HUES64 (cell line): ENCODE results near the gene RCSD1.

Experiments used
- H3K27ac ChIP-seq: 2 replicates; pipeline ENCODE4 v1.7.0; 2013; ENCODE audit warnings: low read depth, low read length, inconsistent platforms
- H3K27me3 ChIP-seq: 2 replicates; pipeline ENCODE4 v1.6.1; 2013; ENCODE audit warnings: mild to moderate bottlenecking, low read length; ENCODE audit not compliant: insufficient read depth
- H3K36me3 ChIP-seq: 2 replicates; pipeline ENCODE4 v1.6.1; 2013; ENCODE audit warnings: mild to moderate bottlenecking, low read length; ENCODE audit not compliant: insufficient read depth
- H3K4me1 ChIP-seq: 2 replicates; pipeline ENCODE4 v1.6.1; 2013; ENCODE audit warnings: mild to moderate bottlenecking, low read length, moderate library complexity; ENCODE audit not compliant: insufficient read depth
- H3K4me3 ChIP-seq: 2 replicates; pipeline ENCODE4 v1.5.1; 2013; ENCODE audit warnings: mild to moderate bottlenecking, low read length, moderate library complexity
- H3K9ac ChIP-seq: 2 replicates; pipeline ENCODE4 v1.6.1; 2013; ENCODE audit warnings: mild to moderate bottlenecking, low read depth, low read length
- H3K9me3 ChIP-seq: 2 replicates; pipeline ENCODE4 v1.6.1; 2013; ENCODE audit warnings: low read depth, low read length; ENCODE audit not compliant: insufficient read depth
- WGBS: fragments of 150-250, 120-280 bp; methylation state at CpG from one replicate; pipeline ENCODE4 v1.1.7; 2013; ENCODE audit warnings: missing lambda C conversion rate; 5-methylcytosine and 5-hydroxymethylcytosine counted together

Gene RCSD1

DNA sequence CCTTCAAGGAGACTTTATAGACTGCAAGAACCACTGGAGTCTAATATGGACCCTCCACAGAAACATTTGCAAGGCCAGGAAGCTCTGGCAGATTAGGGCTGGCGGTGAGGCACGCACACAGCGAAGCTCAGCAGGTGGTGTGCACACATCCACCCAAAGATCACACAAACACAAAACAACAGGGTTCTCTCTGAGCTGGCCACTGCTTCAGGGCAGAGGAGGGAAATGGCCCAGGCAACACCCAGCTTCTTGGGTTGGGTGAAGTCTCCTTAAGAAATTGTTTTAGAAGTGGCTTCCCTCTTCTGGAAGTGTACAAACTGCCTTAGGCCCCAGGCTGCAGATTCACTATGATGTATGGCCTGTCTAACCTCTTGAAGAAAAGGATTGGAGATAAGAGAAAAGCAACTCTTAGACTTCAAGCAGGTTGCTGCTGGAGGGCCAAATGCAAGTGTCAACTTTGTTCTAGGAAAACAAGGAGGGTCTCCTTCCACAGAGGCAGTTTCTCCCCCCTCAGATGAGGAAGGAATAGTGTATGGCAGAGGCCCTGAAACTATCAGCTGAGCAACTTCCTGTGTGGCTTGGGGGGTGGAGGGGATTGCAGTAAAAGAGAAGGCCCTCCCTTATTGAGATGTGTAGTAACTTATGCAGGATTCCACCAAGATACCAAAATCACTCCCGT, 2.0 kb downstream of the RCSD1 start:
- Histone ChIP-seq H3K9me3 (no peaks in the 10 kb centered on the region), H3K4me1 (peaks cover 23% of the 10 kb centered on the region), H3K27me3 (peaks cover 93% of the 10 kb centered on the region), H3K27ac (no peak overlapping the region), H3K9ac (no peak overlapping the region), H3K4me3 (no peak overlapping the region), H3K36me3 (no peaks in the 10 kb centered on the region)
- 85% methylated on average over 4 of the region's 4 CpGs for WGBS

DNA sequence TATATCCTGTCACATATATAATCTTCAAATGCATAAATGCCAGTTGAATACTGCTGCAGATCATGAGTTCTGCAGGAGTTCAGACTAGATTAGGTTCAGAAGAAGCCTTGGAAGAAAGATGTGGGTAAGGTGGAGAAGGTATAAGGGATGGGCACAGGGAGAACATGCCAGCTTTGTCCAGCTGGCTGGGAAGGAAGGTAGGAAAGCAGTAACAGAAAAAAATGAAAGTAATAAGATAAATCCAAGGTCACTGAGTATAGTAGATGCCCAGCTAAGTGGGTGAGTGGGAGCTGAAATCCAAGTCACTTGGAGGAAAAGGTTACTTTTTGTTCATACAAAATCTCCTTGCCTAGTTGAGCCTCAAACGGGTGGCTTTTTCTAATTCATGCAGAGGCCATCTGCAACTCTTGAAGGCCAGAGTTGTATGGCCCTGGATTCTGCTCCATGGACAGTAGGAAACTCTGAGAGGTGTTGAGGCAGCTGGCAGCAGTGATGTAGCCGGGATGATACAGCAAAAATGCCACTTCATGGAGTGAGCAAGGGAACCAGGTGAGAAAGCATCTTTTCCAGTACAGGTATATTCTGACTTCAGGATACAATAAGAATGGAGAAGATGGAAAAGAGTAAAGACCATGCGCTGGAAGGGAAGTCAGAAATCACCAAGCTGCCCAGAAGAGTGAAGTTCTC, 3.4 kb downstream of the RCSD1 start:
- H3K27me3 ChIP-seq = peaks cover 82% of the 10 kb centered on the region
- no peak overlapping the region for H3K9ac ChIP-seq

DNA sequence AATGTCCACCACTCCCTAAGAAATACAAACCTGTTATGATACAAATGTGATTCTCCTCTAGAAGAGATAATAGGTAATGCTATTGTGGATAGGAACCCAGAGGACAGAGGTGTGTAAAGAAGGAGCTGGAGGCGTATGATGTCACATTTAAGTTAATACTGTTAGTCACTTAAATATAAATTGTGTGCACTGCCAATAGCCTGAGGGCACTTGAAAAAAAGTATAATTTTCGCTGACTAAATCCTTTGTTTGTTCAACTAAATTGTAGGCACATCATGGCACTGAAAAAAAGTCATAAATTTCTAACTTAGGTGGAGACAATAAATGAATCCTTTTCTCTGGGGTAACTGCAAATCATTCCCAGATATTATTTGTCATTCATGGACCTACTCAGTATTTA, 4.4 kb downstream of the RCSD1 start:
- Histone ChIP-seq H3K4me1 (peaks cover 23% of the 10 kb centered on the region), H3K36me3 (no peaks in the 10 kb centered on the region), H3K9me3 (no peaks in the 10 kb centered on the region), H3K4me3 (no peak overlapping the region), H3K9ac (no peak overlapping the region), H3K27ac (no peak overlapping the region), H3K27me3 (peaks cover 72% of the 10 kb centered on the region)
- WGBS = 100% methylated on average over 2 of the region's 2 CpGs

More for the DNA sequence above, 3.4 kb downstream of the RCSD1 start:
- Histone ChIP-seq H3K4me1 (peaks cover 23% of the 10 kb centered on the region), H3K36me3 (no peaks in the 10 kb centered on the region), H3K4me3 (no peak overlapping the region), H3K27ac (no peak overlapping the region), H3K9me3 (no peaks in the 10 kb centered on the region)
- 95% methylated on average over 3 of the region's 3 CpGs for WGBS

DNA sequence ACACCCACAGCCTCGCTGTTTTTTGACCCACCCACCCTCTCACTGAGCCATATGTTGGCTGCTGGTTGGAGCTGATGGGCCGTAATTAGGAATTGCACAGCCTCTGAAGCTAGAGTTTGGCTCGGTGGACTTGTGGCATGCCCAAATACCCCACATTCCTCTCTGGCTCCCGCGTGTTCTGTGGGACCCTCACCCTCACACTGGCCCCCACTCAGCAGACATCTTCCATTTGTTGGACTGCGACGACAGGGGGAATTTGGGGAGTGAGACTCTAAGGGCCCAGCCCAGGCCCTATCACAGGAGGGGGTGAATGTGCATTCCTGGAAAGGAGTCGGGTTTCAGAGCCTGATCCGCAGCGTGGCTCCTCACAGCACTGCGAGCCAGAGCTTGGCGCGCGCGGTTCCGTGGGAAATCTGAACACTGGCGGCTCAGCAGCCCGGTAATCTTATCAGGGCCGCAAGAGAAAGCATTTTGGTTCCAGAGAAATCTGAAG, 5.2 kb downstream of the RCSD1 start:
- H3K4me1 ChIP-seq = peaks cover 23% of the 10 kb centered on the region
- H3K36me3 ChIP-seq = no peaks in the 10 kb centered on the region
- H3K9me3 ChIP-seq = no peaks in the 10 kb centered on the region
- H3K27me3 ChIP-seq = peaks cover 64% of the 10 kb centered on the region
- peak overlapping the region; percentile 21; the same call in 1 of the 2 replicates for H3K4me3 ChIP-seq
- WGBS = 19% methylated on average over 19 of the region's 19 CpGs
- H3K27ac ChIP-seq = no peak overlapping the region
- no peak overlapping the region for H3K9ac ChIP-seq

DNA sequence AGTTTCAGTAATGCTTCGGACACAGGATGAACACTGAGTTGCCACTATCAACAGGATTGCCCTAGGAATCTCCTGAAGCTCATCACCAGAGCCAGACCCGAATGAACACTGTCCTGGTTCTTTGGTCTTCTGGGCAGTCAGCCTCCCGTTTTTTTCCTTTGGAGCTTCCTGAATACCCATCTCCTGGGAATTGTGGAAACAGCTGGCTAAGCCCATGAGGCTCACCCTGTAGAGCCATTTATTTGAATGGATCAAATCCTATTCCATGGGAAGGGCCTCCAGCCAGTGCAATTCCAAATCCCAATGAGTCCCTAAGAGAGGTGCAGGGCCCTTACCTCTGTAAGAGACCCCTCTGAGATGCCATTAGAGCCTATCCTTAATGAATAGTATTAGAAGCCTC, 5.9 kb downstream of the RCSD1 start:
- Histone ChIP-seq H3K27me3 (peaks cover 57% of the 10 kb centered on the region), H3K36me3 (no peaks in the 10 kb centered on the region), H3K27ac (no peak overlapping the region), H3K4me3 (no peak overlapping the region), H3K9me3 (no peaks in the 10 kb centered on the region), H3K9ac (no peak overlapping the region), H3K4me1 (peaks cover 20% of the 10 kb centered on the region)
- WGBS = 84% methylated on average over 3 of the region's 3 CpGs

DNA sequence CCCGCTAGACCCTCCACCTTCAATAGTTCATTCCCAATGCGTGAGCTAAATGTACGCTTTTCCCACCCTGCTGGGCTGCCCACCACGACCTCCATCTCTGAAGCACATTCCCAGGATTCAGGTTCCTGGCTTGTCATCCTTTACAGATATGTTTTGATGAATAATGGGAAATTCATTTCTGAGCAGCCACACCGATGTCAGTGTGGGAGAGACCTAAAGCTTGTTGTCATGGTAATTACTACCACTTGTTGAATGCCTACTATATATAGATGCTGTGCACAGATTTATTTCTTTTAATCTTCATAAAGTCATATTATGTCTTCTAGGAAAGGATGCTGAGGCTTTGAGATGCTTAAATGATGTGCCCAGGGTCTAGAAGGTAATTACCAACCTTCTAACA, 8.0 kb downstream of the RCSD1 start:
- H3K9ac ChIP-seq = no peak overlapping the region
- no peaks in the 10 kb centered on the region for H3K9me3 ChIP-seq
- H3K4me1 ChIP-seq = peaks cover 11% of the 10 kb centered on the region
- no peak overlapping the region for H3K4me3 ChIP-seq
- WGBS = 69% methylated on average over 5 of the region's 5 CpGs
- no peaks in the 10 kb centered on the region for H3K36me3 ChIP-seq
- no peak overlapping the region for H3K27ac ChIP-seq
- H3K27me3 ChIP-seq = peaks cover 36% of the 10 kb centered on the region

DNA sequence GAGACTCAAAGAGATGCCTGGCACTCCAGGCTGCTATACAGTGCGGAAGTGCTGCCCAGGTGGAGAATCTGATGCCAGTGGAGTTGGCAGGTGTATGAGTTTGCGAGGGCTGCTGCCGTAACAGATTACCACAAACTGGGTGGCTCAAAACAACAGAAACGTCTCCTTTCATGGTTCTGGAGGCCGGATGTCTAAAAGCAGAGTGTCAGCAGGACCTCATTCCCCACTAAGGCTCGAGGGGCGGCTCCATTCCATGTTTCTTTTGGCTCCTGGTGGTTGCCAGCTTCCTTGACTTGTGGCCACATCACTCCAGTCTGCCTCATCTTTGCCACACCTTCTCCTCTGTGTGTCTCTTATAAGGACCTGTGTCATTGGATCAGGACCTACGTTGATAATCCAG, 10.0 kb downstream of the RCSD1 start:
- Histone ChIP-seq H3K9me3 (no peaks in the 10 kb centered on the region), H3K27me3 (peaks cover 16% of the 10 kb centered on the region), H3K9ac (no peak overlapping the region), H3K27ac (no peak overlapping the region), H3K36me3 (no peaks in the 10 kb centered on the region), H3K4me1 (peaks cover 8% of the 10 kb centered on the region), H3K4me3 (no peak overlapping the region)
- WGBS = 92% methylated on average over 8 of the region's 8 CpGs

DNA sequence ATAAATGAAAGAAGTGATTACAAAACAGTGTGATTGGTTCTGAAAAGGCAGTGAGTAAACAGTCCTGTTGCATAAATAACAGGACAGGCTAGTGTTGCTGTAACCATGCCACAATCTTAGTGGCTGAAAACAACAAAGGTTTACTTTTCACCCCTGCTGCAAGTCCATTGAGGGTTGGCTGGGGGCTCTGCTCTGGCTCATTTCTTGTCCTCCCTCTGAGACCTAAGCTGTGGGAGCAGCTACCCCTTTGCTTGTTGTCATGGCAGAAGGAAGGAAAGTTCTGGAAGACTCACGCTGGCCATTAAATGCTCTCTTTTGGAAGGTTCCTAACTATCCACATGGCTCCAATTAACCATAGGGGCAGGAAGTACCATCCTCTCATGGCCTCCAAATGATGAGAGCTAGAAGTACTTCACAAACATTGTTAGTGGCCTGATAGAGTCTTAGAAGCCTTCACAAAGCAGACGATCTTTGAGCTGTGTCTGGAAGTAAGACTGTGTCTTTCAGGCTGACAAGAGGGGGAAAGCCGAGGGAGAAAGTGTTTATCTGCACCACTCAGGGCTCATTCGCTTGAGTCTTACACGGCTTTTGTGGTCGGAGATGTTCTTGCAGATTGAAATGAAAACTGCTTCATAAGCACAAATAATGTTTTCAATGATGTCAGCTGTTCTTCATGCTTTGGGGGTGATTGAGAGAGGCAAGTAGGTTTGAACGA, 11.9 kb downstream of the RCSD1 start:
- Histone ChIP-seq H3K4me3 (no peak overlapping the region), H3K9me3 (no peaks in the 10 kb centered on the region), H3K27me3 (peaks cover 1% of the 10 kb centered on the region; the same call in 1 of the 2 replicates), H3K4me1 (no peaks in the 10 kb centered on the region), H3K36me3 (no peaks in the 10 kb centered on the region), H3K27ac (no peak overlapping the region), H3K9ac (no peak overlapping the region)
- 86% methylated on average over 7 of the region's 7 CpGs for WGBS

DNA sequence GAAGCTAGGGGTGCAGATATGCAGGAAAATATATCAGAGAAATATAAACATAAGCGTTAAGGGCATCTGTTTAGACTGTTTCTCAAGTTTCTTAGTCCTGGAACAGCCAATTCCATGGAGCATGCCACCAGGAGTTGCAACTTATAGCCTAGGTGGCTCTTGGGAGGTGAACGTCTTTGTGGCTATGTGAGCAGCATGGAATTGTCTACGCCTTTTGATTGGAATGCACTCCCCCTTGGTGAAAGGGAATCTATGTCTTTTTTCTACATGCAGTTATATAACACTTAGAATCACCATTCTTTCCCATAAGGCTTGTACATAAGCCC, 12.4 kb downstream of the RCSD1 start:
- Histone ChIP-seq H3K27ac (no peak overlapping the region), H3K27me3 (no peaks in the 10 kb centered on the region), H3K9me3 (no peaks in the 10 kb centered on the region), H3K36me3 (no peaks in the 10 kb centered on the region), H3K4me1 (no peaks in the 10 kb centered on the region), H3K4me3 (no peak overlapping the region), H3K9ac (no peak overlapping the region)
- 98% methylated on average over 2 of the region's 3 CpGs for WGBS

DNA sequence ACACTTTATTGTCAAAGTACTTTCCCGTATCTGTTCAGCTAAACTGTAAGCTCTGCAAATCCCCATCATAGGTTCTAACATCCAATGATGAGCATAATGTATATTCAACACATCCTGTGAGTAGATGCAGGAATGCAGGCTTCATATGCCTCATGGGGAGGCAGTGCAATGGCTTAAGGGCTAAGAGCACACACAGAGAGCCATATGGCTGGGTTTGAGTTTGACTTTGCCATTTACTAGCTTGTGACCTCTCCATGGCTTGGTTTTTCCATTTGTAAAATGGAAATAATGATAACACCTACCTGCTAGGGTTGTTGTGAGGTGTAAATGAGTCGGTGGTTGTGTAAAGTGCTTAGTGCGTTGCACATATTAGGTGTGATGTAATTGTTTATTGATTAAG, 13.4 kb downstream of the RCSD1 start:
- no peaks in the 10 kb centered on the region for H3K36me3 ChIP-seq
- WGBS = 99% methylated on average over 3 of the region's 3 CpGs
- H3K9ac ChIP-seq = no peak overlapping the region
- no peaks in the 10 kb centered on the region for H3K9me3 ChIP-seq
- no peak overlapping the region for H3K4me3 ChIP-seq
- H3K27ac ChIP-seq = no peak overlapping the region
- no peaks in the 10 kb centered on the region for H3K27me3 ChIP-seq
- no peaks in the 10 kb centered on the region for H3K4me1 ChIP-seq

DNA sequence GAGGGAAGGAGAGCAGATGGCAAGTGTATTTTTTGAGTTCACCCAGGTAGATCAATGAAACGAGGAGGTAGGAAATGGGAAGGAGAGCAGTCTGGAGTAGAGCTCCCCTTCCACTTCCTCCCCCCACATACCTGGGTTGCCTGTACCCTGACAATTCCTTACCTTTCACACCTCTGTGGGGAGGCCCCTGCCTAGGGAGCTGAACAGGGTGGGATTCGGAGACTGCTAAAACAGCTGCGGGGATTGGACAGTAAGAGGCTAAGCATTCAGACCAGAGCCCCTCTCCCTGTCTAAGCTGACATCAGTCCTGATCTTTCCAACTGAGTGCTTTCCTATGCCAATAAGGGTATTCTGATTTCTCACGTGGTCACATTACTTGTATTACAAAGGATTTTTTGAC, 14.5 kb downstream of the RCSD1 start:
- Histone ChIP-seq H3K36me3 (no peaks in the 10 kb centered on the region), H3K4me1 (no peaks in the 10 kb centered on the region), H3K27ac (no peak overlapping the region), H3K9me3 (no peaks in the 10 kb centered on the region), H3K4me3 (no peak overlapping the region), H3K27me3 (no peaks in the 10 kb centered on the region), H3K9ac (no peak overlapping the region)
- 87% methylated on average over 3 of the region's 4 CpGs for WGBS
